ENCODE measurements around the gene POLR2J. TPM values are rescaled to one million over a fixed set of nuclear protein-coding genes. Genes with fewer than 3 reads are reported as not detected.

Gene POLR2J
- total and polyA plus RNA-seq, 10 of the 15 experiments (the other 5 are each of a cell fraction or from before 2014, with no cell fraction given) = 16.4 to 119 (median 77.4) TPM

GRCh38 chr7:102444961-102445673, 33.6 kb downstream of the POLR2J start (continued):
- peak; percentile 76 for TF ChIP-seq ZNF687 (IDR thresholded peaks at IDR 0.05)
- no peak for TF ChIP-seq SMAD1 (IDR thresholded peaks at IDR 0.05; ENCODE audit: low read depth, partially characterized antibody)
- no peak for TF ChIP-seq BCL3 (IDR thresholded peaks at IDR 0.05; ENCODE audit: borderline replicate concordance, insufficient read depth, low read depth, low read length, poor library complexity, severe bottlenecking)
- TF ChIP-seq CEBPZ (IDR thresholded peaks at IDR 0.05; ENCODE audit: low read depth, low read length) = no peak
- no peak; the same call in 1 of the 2 replicates for TF ChIP-seq USF2 (IDR thresholded peaks at IDR 0.05; ENCODE audit: borderline replicate concordance, low read depth, low read length)
- TF ChIP-seq ZNF24 (IDR thresholded peaks at IDR 0.05) = no peak
- no peak for TF ChIP-seq IRF4 (IDR thresholded peaks at IDR 0.05; ENCODE audit: low read depth, low read length)
- TF ChIP-seq IKZF2 (IDR thresholded peaks at IDR 0.05) = peak; percentile 20 to 78; a peak in 3 of 4 replicates
- no peak for TF ChIP-seq HCFC1 (IDR thresholded peaks at IDR 0.05; ENCODE audit: low read length)
- no peak for TF ChIP-seq TCF7 (IDR thresholded peaks at IDR 0.05; ENCODE audit: borderline replicate concordance)
- TF ChIP-seq FOXM1 (IDR thresholded peaks at IDR 0.05; ENCODE audit: low read depth, low read length) = no peak
- no peak for TF ChIP-seq TBL1XR1 (IDR thresholded peaks at IDR 0.05; ENCODE audit: low read depth, low read length)
- TF ChIP-seq SKIL (IDR thresholded peaks at IDR 0.05; ENCODE audit: low read depth, poor library complexity, severe bottlenecking) = peak; percentile 48
- TF ChIP-seq ZNF622 (IDR thresholded peaks at IDR 0.05) = no peak
- no peak for TF ChIP-seq ZBED1 (IDR thresholded peaks at IDR 0.05; ENCODE audit: borderline replicate concordance)
- no peak for TF ChIP-seq IRF5 (IDR thresholded peaks at IDR 0.05; ENCODE audit: borderline replicate concordance)
